Measurements from ENCODE around the gene RBFOX2.
"Not testable (repeated sequence)": the region's sequence is repeated elsewhere in the genome, so short reads cannot be mapped to it uniquely, and the experiment has no call there.

The RBFOX2 gene

DNA sequence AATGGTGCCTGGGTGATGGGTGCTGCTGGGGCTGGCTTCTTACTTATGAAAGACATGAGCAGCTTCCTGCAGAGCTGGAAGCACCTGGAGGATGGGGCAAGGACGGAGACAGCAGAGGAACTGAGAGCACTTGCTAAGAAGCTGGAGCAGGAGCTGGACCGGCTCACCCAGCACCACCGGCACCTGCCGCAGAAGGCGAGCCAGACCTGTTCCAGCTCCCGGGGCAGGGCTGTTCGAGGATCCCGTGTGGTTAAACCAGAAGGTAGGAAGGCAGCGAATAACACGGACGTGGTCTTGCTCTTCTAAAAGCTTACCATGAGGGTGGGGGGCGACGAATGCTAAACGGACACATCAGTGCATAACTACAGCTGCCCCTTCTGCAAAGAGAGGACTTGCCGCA lies 301.7 kb downstream of the RBFOX2 start:
- no peak for DNase-seq

DNA sequence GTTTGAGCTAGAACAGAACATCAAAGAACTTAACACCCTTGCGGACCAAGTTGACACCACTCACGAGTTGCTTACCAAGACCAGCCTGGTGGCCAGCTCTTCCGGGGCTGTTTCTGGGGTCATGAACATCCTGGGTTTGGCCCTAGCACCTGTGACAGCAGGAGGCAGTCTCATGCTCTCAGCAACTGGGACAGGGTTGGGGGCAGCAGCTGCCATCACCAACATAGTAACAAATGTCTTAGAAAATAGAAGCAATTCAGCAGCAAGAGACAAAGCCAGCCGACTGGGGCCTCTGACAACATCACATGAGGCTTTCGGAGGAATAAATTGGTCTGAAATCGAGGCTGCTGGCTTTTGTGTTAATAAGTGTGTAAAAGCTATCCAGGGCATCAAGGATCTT lies 302.2 kb downstream of the RBFOX2 start:
- DNase-seq: no peak

- DNase-seq: no peak
Measured at GRCh38 chr22:35725521-35725920, 303.1 kb downstream of the RBFOX2 start.

DNA sequence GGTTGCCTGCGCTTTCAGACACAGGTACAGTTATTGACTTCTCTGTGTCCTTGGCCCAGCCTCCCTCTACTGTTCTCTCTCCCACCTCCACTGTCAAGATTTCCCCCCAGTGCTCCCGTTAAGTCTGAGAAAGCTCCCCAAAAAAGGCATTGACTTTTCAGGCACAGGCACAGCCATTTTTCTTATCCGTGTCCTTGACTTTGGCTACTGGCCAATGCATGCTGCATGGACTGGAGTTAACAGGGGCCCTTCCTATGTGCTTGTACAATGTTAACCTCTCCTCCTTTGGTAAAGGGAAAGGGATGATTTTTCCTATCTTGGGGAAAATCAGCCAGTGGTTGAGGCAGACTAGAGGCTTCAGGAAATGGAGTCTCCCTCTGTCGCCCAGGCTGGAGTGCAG lies 306.7 kb downstream of the RBFOX2 start:
- no peak for DNase-seq

DNA sequence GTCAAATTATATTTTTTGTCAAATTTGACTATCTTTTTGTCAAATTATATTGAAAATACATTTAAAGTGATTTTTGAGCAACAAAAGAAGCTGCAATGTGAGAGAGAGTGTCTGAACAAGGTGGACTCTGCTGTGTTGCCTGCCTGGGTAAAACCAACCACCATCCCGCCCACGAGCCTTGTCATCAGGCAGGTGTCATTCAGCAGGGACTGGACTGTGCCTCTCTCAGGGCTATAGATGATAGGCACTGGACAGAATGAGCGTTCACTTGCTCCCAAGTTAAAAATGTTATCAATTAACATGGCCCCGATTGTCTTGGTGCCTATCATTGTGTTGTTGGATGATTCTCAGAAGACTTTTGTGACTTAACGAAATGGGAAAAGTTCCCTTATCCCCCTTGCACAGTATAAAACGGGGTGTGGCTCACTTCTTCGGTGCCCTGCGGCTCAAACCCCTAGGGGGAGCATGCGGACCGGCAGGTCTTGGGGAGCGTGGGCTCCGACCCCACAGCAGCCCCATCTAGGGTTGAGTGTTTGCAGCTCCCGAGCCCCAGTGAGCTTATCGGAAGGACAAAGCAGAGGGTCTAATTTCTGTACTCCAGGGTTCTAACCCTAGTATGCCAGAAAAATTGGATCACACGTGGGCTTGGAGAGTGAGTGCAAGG lies 309.3 kb downstream of the RBFOX2 start:
- no peak for DNase-seq

- DNase-seq: no peak
Measured at GRCh38 chr22:35717572-35717971, 311.1 kb downstream of the RBFOX2 start, which contains the start of gene APOL5. Gene APOL5, plus strand, starts transcription at chr22:35717872. Its CDS starts 0 bp downstream, at chr22:35717872.

GRCh38 chr22:35712672-35713071 lies 316.0 kb downstream of the RBFOX2 start:
- DNase-seq: no peak

DNA sequence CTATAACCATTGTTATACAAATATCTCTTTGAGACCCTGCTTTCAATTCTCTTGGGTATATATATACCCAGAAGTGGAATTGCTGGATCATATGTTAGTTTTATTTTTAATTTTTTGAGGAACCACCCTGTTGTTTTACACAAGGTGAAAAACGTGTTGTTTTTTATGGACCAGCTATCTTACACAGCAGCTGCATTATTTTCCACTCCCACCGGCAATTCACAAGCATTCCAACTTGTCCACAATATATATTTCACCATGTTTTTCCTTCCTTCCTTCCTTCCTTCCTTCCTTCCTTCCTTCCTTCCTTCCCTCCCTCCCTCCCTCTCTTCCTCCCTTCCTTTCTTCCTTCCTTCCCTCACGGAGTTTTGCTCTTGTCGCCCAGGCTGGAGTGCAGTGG lies 317.3 kb downstream of the RBFOX2 start:
- no peak for DNase-seq

- no peak for DNase-seq
Measured at GRCh38 chr22:35708917-35709316, 319.7 kb downstream of the RBFOX2 start.

GRCh38 chr22:35708453-35708852 lies 320.2 kb downstream of the RBFOX2 start:
- DNase-seq: no peak

- no peak for DNase-seq
Measured at GRCh38 chr22:35705141-35705540, 323.5 kb downstream of the RBFOX2 start.

DNA sequence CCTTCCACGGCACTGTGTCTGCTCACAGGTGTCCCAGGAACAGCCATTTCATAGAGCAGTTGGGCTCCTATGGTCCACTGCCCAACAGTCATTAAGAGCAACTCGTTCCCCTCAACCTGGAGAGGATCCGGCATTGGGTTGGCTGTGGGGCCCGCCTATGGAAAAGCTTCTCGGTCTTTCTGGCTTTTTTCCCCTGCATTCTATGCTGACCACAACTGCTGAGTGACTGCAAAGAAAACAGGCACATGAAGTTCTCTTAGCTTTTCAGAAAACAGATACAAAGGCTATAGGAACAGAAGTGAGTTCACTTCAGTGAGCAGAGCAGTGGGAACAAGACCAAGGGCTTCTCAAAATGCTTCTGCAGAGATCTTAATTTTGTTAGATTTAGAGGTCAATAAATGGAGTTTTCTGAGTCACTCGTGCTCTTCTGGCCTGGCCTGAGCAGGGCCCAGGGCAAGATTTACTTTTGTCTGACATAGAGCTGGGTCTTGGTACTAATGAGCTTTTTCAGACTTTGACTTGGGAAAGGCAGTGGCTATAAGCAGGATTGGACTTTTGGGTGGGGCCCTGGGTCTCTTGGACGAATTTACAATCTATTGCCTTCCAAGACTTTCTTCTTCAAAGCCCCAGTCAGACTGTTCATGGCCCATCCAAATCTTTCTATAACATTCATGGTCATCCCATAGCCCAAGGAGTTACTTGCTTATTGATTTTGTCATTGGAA lies 324.6 kb downstream of the RBFOX2 start:
- no peak for DNase-seq

DNA sequence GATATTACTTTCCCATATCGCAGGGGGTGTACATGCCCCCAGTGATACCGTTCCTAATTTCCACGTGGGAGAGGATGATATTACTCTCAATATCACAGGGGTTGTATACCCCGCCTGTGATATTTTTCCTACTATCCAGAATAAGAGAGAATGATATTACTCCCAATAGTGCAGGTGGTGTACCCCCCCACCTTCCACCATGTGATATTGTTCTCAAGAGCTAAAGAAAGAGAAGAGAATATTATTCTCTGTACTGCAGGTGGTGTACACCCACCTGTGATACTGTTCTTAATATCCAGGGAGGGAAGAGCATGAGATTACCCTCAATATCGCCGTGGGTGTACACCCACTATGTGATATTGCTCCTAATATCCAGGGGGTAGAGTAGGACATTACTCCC lies 328.8 kb downstream of the RBFOX2 start:
- not testable (repeated sequence) for DNase-seq

- no peak for DNase-seq
Measured at GRCh38 chr22:35697142-35697541, 331.5 kb downstream of the RBFOX2 start.

DNA sequence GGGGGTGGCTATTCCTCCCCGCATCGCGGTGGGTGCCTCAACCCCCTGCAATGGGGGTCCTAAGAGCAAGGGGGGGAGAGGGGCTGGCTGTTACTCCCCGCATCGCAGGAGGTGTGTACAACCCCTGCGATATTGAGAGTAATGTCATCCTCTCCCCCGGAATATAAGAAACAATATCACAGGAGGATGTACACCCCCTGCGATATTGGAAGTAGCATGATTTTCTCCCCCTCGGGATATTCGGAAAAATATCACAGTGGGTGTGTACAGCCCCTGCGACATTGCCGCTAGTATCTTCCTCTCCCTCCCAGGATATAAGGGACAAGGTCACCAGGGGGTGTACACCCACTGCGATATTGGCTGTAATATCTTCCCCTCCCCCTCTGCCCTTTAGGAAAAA lies 333.4 kb downstream of the RBFOX2 start:
- DNase-seq: no peak

DNA sequence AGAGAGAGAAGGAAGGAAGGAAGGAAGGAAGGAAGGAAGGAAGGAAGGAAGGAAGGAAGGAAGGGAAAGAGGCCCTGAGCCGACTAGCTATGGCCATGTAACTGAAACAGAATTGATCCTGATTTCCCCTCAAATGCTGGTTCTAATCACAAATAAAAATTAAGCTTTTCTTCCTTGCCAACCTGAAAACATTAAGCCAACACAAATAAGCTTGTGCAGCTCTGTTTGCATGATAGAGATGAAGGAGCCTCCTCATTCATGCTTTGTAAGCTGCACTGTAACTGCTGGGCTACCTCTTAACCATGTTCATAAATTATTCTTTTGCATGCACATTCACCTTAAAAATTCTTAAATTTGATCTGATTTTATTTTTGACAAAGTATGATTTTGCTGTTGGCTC lies 338.6 kb downstream of the RBFOX2 start:
- DNase-seq: no peak

GRCh38 chr22:35688913-35689675 lies 339.5 kb downstream of the RBFOX2 start:
- DNase-seq: no peak

Data from CD4-positive, alpha-beta T cell treated with Interleukin-12 subunit alpha and Interleukin-12 subunit beta, for 1 hour (primary cell).